Neural cell (in vitro differentiated cells): ENCODE measurements around the gene PALMD. TPM values are rescaled to one million over a fixed set of nuclear protein-coding genes. Genes with fewer than 3 reads are reported as not detected.

Experiments
- H2AFZ ChIP-seq: fragments of 200-600, 300-800 bp; sonication (generic), shearing (Covaris generic); 2 replicates; pipeline ENCODE4 v1.6.0; 2014; ENCODE audit warnings: low read depth, mild to moderate bottlenecking, antibody characterized with exemption, low read length, moderate library complexity
- H3F3A ChIP-seq: fragments of 200-600 bp; shearing (Covaris generic); 2 replicates; pipeline ENCODE4 v1.6.1; 2016; ENCODE audit warnings: mild to moderate bottlenecking, moderate library complexity, mixed read lengths, antibody characterized with exemption, low read length; ENCODE audit not compliant: insufficient read depth, poor library complexity, severe bottlenecking
- H3K27ac ChIP-seq: fragments of 200-600, 300-800 bp; sonication (generic), shearing (Covaris generic); 2 replicates; pipeline ENCODE4 v1.5.1; 2014; ENCODE audit warnings: mild to moderate bottlenecking, low read length, moderate library complexity
- H3K27me3 ChIP-seq: fragments of 300-800, 200-600 bp; sonication (generic), shearing (Covaris generic); 2 replicates; pipeline ENCODE4 v1.6.0; 2014; ENCODE audit warnings: mild to moderate bottlenecking, low read depth, low read length, moderate library complexity; ENCODE audit not compliant: insufficient read depth
- H3K36me3 ChIP-seq: fragments of 300-800, 200-600 bp; sonication (generic), shearing (Covaris generic); 2 replicates; pipeline ENCODE4 v1.5.1; 2014; ENCODE audit warnings: mild to moderate bottlenecking, antibody characterized with exemption, low read length, moderate library complexity; ENCODE audit not compliant: insufficient read depth
- H3K4me2 ChIP-seq: fragments of 300-800, 200-600 bp; sonication (generic), shearing (Covaris generic); 2 replicates; pipeline ENCODE4 v1.6.0; 2014; ENCODE audit warnings: mild to moderate bottlenecking, low read length
- H3K4me3 ChIP-seq: fragments of 300-800, 200-600 bp; sonication (generic), shearing (Covaris generic); 2 replicates; pipeline ENCODE4 v1.5.1; 2014; ENCODE audit warnings: mild to moderate bottlenecking, low read length, moderate library complexity
- H3K79me2 ChIP-seq: fragments of 200-600 bp; shearing (Covaris generic); replicated peaks from 2 replicates; pipeline ENCODE4 v1.6.0; 2014; ENCODE audit warnings: mild to moderate bottlenecking, low read length, moderate library complexity; ENCODE audit not compliant: insufficient read depth
- H3K9ac ChIP-seq: fragments of 300-800, 200-600 bp; sonication (generic), shearing (Covaris generic); 2 replicates; pipeline ENCODE4 v1.6.1; 2016; ENCODE audit warnings: mild to moderate bottlenecking, low read length, mixed read lengths
- H3K9me2 ChIP-seq: fragments of 200-600 bp; shearing (Covaris generic); 2 replicates; pipeline ENCODE4 v1.6.1; 2016; ENCODE audit warnings: mild to moderate bottlenecking, low read length, mixed read lengths; ENCODE audit not compliant: insufficient read depth
- H3K9me3 ChIP-seq: fragments of 200-600, 300-800 bp; sonication (generic), shearing (Covaris generic); 2 replicates; pipeline ENCODE4 v1.6.1; 2016; ENCODE audit warnings: mild to moderate bottlenecking, mixed run types, low read length, moderate library complexity, mixed read lengths
- H4K20me1 ChIP-seq: fragments of 200-600 bp; shearing (Covaris generic); 2 replicates; pipeline ENCODE4 v1.6.1; 2016; ENCODE audit warnings: mild to moderate bottlenecking, mixed run types; ENCODE audit not compliant: insufficient read depth
- CTCF ChIP-seq: fragments of 450-650 bp; IDR thresholded peaks from 2 replicates; pipeline ENCODE4 v1.5.1; 2014; ENCODE audit warnings: antibody characterized with exemption, mild to moderate bottlenecking, moderate library complexity; ENCODE audit not compliant: poor library complexity, severe bottlenecking
- EP300 ChIP-seq: fragments of 450-650 bp; conservative IDR thresholded peaks from 2 replicates; pipeline ENCODE4 v1.6.1; 2014; ENCODE audit warnings: antibody characterized with exemption, mild to moderate bottlenecking, moderate library complexity; ENCODE audit not compliant: poor library complexity, severe bottlenecking
- EZH2 ChIP-seq: fragments of 200-600, 300-800 bp; shearing (Covaris generic), sonication (generic); IDR thresholded peaks from 2 replicates; pipeline ENCODE4 v1.6.1; 2014; ENCODE audit warnings: antibody characterized with exemption, low read length, borderline replicate concordance, mild to moderate bottlenecking; ENCODE audit not compliant: insufficient read depth, poor library complexity, severe bottlenecking
- MXI1 ChIP-seq: fragments of 450-650 bp; conservative IDR thresholded peaks from 2 replicates; pipeline ENCODE4 v1.6.1; 2014; ENCODE audit warnings: antibody characterized with exemption, mild to moderate bottlenecking; ENCODE audit not compliant: poor library complexity, severe bottlenecking
- POLR2AphosphoS5 ChIP-seq: IDR thresholded peaks from 2 replicates; pipeline ENCODE4 v1.6.1; 2012
- RAD21 ChIP-seq: fragments of 450-650 bp; conservative IDR thresholded peaks from 2 replicates; pipeline ENCODE4 v1.6.1; 2014; ENCODE audit warnings: antibody characterized with exemption, mild to moderate bottlenecking, moderate library complexity
- REST ChIP-seq: IDR thresholded peaks from 2 replicates; pipeline ENCODE4 v1.6.1; 2012; ENCODE audit warnings: borderline replicate concordance
- SMC3 ChIP-seq: fragments of 450-650 bp; conservative IDR thresholded peaks from 2 replicates; pipeline ENCODE4 v1.6.1; 2014; ENCODE audit warnings: antibody characterized with exemption, mild to moderate bottlenecking, moderate library complexity; ENCODE audit not compliant: poor library complexity
- TAF1 ChIP-seq: IDR thresholded peaks from 2 replicates; pipeline ENCODE4 v1.6.1; 2012; ENCODE audit warnings: low read depth
- polyA minus RNA-seq: library from RNA; depleted of rRNA, polyadenylated mRNA; stranded (reverse); fragments of >200 nt; gene quantifications from 2 replicates; pipeline ENCODE4 v1.2.3, GENCODE V29; 2014
- polyA plus RNA-seq: library from polyadenylated mRNA; depleted of rRNA; stranded (reverse); fragments of >200 nt; gene quantifications from 2 replicates; pipeline ENCODE4 v1.2.3, GENCODE V29; 2014

The PALMD gene
- polyA plus RNA-seq (19.4 and 20.6 TPM in 2 replicates), polyA minus RNA-seq (20.8 and 21.9 TPM in 2 replicates)

GRCh38 chr1:99645699-99646531, at the start of gene PALMD:
Gene PALMD (plus strand): TSS chr1:99646113. CDS start chr1:99646318, 205 bp downstream.
- Histone ChIP-seq H3K4me2 (peak within 1 kb of the TSS; percentile 29), H3K9me3 (no peaks in the 10 kb centered on the region), H3K27ac (peak within 1 kb of the TSS; percentile 68), H3K9ac (peak within 1 kb of the TSS; percentile 64), H3F3A (peaks cover 3% of the 10 kb centered on the region), H3K4me3 (peak within 1 kb of the TSS; percentile 69), H2AFZ (no peak within 1 kb of the TSS), H3K36me3 (no peaks in the 10 kb centered on the region), H3K9me2 (no peaks in the 10 kb centered on the region), H4K20me1 (no peaks in the 10 kb centered on the region), H3K27me3 (no peaks in the 10 kb centered on the region), H3K79me2 (no peaks in the 10 kb centered on the region)
- TF ChIP-seq CTCF (no peak), MXI1 (peak; percentile 40), EP300 (peak; percentile 75), TAF1 (no peak), POLR2AphosphoS5 (peak; percentile 67), EZH2 (no peak), REST (no peak), RAD21 (peak; percentile 34), SMC3 (peak; percentile 32)

GRCh38 chr1:99598738-99599411, 47.0 kb upstream of the PALMD start:
- Histone ChIP-seq H3K27ac (no peak overlapping the region), H4K20me1 (no peaks in the 10 kb centered on the region), H3K9me2 (no peaks in the 10 kb centered on the region), H2AFZ (no peak overlapping the region), H3K79me2 (no peaks in the 10 kb centered on the region), H3K4me2 (no peak overlapping the region), H3K9me3 (no peaks in the 10 kb centered on the region), H3F3A (no peaks in the 10 kb centered on the region), H3K27me3 (no peaks in the 10 kb centered on the region), H3K4me3 (no peak overlapping the region), H3K9ac (no peak overlapping the region), H3K36me3 (no peaks in the 10 kb centered on the region)
- TF ChIP-seq EZH2 = no peak
- no peak for TF ChIP-seq POLR2AphosphoS5
- TF ChIP-seq RAD21 = no peak
- no peak for TF ChIP-seq MXI1
- no peak for TF ChIP-seq EP300
- no peak for TF ChIP-seq SMC3
- TF ChIP-seq TAF1 = no peak
- TF ChIP-seq REST = no peak
- no peak for TF ChIP-seq CTCF
